HG03571 (cell line): Measurements from ENCODE around the gene OPHN1.
"Not testable (repeated sequence)": the region's sequence is repeated elsewhere in the genome, so short reads cannot be mapped to it uniquely, and the experiment has no call there.

Experiments
- ATAC-seq: cut with Tn5 transposase; IDR thresholded peaks from one replicate; pipeline ENCODE4 v1.9.1; 2021; ENCODE audit not compliant: unreplicated experiment

OPHN1 gene

GRCh38 chrX:68084765-68085164 lies 348.5 kb downstream of the OPHN1 start:
- ATAC-seq: no peak

GRCh38 chrX:68083510-68083909 lies 349.8 kb downstream of the OPHN1 start:
- ATAC-seq: no peak

- no peak for ATAC-seq
Observed at GRCh38 chrX:68079961-68080360, 353.3 kb downstream of the OPHN1 start.

- ATAC-seq: not testable (repeated sequence)
Observed at GRCh38 chrX:68078801-68079200, 354.5 kb downstream of the OPHN1 start.

GRCh38 chrX:68077378-68077777 lies 355.9 kb downstream of the OPHN1 start:
- no peak for ATAC-seq

GRCh38 chrX:68072041-68072440 lies 361.3 kb downstream of the OPHN1 start:
- no peak for ATAC-seq

- not testable (repeated sequence) for ATAC-seq
Observed at GRCh38 chrX:68070119-68070518, 363.2 kb downstream of the OPHN1 start.

GRCh38 chrX:68061206-68061535 lies 372.1 kb downstream of the OPHN1 start:
- ATAC-seq: no peak

- no peak for ATAC-seq
Observed at GRCh38 chrX:68060506-68061205, 372.6 kb downstream of the OPHN1 start.

- ATAC-seq: no peak
Observed at GRCh38 chrX:68059469-68059868, 373.8 kb downstream of the OPHN1 start.

- ATAC-seq: no peak
Observed at GRCh38 chrX:68049466-68049865, 383.8 kb downstream of the OPHN1 start.

- no peak for ATAC-seq
Observed at GRCh38 chrX:68048774-68049173, 384.5 kb downstream of the OPHN1 start.

- no peak for ATAC-seq
Observed at GRCh38 chrX:68045008-68045577, 388.2 kb downstream of the OPHN1 start.

GRCh38 chrX:68043713-68044438 lies 389.4 kb downstream of the OPHN1 start:
- ATAC-seq: no peak

- no peak for ATAC-seq
Observed at GRCh38 chrX:68041110-68041509, 392.2 kb downstream of the OPHN1 start.

- no peak for ATAC-seq
Observed at GRCh38 chrX:68018248-68019203, 414.8 kb downstream of the OPHN1 start.

GRCh38 chrX:67998540-67998939 lies 434.8 kb downstream of the OPHN1 start:
- ATAC-seq: no peak
